HS-27A (cell line): ENCODE data around the gene HNF1A.
"Not testable (repeated sequence)": the region's sequence is repeated elsewhere in the genome, so short reads cannot be mapped to it uniquely, and the experiment has no call there.

ENCODE experiments used
- DNase-seq: peaks from one replicate; pipeline ENCODE4 v3.0.0-alpha.2; 2012; ENCODE audit warnings: low read depth, missing footprints

The HNF1A gene

GRCh38 chr12:121011820-121012219, 33.5 kb downstream of the HNF1A start:
- no peak for DNase-seq

DNA sequence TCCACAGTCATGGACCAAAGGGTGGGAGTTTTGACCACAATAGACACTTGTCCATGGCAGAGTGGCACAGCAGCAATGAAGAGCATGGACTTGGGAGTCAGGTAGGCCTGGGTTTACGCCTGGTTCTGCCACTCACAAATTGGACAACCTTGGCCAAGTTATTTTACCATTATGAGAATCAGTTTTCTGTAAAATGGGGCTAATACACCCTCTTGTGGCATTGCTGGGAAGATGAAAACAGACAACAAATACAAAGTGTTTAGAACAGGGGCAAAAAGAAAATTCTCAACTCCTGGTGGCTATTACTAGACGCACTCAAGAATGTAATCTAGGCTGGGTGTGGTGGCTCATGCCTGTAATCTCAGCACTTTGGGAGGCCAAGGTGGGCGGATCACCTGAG, 35.4 kb downstream of the HNF1A start:
- DNase-seq: no peak

DNA sequence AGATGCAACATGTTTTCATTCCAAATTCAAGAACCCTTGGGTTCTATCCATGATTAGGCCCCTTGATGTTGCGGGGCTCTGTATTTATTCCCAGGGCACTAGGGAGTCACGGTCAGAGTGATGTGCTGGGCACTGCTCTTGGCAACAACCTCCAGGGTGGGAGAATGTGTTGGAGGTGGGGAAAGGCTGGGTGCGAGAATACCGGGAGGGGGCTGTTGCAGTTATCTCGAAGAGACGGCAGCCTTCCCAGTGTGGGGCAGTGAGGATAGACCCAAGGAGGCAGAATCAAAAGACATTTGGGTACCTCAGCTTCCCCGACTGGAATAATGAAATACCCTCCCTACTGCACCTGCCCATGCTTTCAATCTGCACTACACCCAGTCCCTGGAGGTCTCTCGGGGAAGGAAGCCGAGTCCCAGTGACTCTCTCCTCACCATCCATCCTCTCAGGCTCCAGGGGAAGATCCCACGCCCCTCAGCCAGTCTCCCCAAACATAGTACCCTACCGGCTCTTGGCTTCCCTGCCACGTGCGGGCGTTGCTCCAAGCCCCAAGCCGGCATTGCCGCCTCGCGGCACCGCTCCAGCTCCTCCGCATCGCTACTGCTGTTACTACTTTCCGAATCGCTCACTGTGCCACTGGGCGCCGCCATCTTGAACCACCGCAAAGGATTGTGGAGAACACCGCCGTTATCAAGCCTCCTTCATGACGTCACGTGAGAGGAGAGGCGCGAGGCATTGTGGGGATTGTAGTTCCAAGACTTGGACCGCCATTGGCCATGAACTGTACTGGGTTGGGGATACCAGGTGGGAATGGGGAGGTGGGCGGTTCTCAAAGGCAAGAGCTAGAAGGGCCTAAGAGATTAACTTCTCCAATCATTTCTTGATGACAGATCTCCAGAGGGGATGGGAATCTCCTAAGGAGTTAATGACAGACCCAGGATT, 37.8 kb downstream of the HNF1A start, which contains the start of gene C12orf43:
C12orf43 (minus strand) TSS at position 663 of the 942 bp plus-strand sequence; CDS start at position 650, 13 bp downstream.
- peak; percentile 82 for DNase-seq

DNA sequence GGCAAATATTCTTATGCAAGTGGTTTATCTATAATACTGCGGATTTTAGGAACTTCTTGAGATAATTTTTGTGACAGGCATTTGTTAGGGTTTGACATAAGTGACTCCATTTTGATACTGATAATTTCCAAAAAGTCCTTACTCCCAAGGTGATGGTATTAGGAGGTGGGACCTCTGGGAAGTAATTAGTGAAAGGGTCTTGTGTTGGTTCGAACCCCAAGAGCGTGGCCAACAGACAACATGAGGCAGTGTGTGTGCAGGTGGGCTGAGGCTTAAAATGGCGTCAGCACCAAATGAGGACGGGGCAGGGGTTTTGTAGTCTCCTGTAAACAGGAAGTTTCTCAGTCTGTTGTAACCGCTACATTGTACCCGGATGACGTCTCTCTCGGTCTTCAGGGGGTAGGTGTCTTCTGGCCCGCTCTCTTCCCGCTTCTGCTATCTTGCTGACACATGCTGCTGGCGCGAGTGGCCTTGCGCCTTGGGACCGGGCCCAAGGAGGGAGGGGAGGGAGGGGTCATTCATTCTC, 39.7 kb downstream of the HNF1A start:
- DNase-seq: no peak

DNA sequence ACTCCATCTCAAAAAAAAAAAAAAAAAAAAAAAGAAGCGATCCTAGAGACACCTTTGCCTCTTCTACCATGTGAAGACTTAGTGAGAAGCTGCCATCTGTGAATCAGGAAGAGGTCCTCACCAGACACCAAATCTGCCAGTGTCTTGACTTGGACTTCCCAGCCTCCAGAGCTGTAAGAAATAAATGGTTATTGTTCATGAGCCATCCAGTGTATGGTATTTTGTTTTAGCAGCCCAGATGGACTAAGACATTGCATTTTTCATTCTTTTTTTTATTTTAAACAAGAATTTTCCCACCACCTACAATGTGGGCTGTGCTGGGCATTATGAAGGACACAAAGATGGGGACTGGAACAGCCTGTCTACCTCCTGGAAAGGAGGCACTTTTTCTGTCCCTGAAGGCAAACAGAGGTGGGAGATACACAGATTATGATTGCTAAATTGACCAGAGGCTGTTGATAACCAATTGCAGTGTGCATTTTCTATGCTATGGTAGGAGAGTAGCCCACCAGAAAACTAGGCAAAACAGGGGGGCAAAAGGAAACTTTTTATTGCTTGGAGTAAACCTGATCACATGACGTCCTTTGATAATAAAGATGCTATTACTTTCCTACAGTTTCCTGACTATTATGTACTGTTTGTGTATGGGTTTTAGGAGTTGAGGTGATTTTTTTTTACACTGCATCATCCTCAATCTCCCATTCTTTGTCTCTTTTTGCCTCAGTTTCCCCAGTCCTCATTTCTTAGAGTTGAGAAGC, 40.7 kb downstream of the HNF1A start:
- no peak for DNase-seq

DNA sequence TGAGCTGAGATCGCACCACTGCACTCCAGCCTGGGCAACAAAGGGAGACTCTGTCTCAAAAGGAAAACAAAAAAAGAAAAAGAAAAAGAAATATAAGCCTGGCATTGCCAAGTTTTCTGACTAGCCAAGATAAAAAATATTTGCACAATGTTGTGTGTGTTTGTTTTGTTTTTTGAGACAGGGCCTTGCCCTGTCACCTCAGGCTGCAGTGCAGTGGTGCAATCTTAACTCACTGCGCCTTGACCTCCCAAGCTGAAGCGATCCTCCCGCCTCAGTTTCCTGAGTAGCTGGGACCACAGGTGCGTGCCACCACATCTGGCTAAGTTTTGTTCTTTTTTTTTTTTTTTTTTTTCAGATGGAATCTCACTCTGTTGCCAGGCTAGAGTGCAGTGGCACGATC, 43.4 kb downstream of the HNF1A start:
- DNase-seq: no peak

GRCh38 chr12:121022713-121023112, 44.4 kb downstream of the HNF1A start:
- no peak for DNase-seq

DNA sequence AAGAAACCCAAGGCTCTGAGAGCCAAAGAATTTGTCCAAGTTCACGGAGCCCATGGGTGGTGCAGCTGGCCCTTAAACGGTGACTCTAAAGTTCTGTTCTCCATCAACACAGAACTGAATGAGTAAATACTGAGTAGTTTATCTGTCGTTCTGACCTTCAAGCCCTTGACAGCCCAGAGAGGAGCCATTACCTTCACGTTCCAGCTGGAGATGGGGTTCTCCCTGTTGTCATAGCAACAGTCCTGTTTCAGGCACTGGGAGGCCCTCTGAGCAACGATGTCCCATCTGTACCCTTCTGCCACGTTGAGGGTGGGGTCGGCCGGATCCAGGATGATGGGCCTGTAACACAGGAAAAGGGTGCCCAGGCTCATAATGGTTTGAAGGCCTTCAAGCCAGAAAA, 45.5 kb downstream of the HNF1A start:
- no peak for DNase-seq

DNA sequence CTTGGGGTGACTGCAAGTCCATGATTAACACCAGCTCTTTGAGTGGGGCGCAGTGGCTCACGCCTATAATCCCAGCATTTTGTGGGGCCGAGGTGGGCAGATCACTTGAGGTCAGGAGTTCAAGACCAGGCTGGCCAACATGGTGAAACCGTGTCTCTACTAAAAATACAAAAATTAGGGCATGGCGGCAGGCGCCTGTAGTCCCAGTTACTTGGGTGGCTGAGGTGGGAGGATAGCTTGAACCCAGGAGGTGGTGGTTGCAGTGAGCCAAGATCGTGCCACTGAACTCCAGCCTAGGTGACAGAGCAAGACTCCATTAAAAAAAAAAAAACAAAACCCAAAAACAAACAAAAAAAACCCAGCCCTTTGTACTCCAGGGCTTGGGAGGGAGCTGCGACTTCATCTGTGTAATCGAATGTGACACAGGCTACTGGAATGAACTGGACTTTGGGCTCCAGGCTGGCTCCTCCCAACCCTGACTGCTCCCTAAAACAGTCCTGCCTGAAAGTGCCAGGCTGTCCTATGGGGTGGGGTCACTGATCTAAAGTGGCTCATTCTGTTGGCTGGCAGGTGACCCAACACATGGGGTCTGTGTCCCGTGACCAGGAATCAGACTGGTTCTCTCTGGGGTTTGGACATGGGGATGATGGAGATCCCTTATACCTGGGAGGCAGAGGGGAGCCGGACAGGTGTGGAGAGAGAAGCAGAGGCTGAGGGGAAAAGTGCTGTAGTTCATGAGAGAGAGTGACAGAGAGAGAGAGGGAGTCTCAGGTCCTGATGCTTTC, 47.3 kb downstream of the HNF1A start:
- no peak for DNase-seq

GRCh38 chr12:121026274-121027045, 48.1 kb downstream of the HNF1A start:
- no peak for DNase-seq

GRCh38 chr12:121030576-121031212, 52.4 kb downstream of the HNF1A start:
- DNase-seq: no peak

DNA sequence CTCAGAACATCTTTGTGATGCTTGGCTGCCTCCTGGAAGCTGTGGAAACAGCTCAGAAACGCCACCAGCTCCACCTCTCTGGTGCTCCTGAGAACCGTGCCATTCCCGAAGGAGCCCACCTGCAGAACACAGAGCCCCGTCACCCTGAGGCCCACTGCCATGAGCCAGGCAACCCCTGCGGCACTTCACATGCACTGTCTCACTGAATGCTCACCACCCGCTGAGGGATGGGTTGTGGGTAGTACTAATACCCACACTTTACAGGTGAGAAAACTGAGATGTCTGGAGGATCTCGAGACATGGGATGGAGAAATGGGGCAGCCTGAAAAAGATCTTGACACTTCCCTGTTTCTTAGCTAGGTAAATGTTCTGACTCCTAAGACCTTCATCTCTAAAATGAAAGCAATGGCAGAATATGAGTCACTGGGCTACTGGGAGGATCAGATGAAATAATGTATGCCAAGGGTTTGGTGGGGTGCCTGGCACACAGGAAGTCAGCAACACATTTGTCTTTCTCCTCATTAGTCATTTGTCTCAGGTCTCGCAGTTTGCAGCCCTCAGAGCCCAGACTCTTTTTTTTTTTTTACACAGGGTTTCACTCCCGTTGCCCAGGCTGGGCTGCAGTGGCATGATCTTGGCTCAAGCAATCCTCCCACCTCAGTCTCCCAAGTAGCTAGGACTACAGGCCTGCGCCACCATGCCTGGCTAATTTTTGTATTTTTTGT, 55.4 kb downstream of the HNF1A start:
- DNase-seq: peak; percentile 34

DNA sequence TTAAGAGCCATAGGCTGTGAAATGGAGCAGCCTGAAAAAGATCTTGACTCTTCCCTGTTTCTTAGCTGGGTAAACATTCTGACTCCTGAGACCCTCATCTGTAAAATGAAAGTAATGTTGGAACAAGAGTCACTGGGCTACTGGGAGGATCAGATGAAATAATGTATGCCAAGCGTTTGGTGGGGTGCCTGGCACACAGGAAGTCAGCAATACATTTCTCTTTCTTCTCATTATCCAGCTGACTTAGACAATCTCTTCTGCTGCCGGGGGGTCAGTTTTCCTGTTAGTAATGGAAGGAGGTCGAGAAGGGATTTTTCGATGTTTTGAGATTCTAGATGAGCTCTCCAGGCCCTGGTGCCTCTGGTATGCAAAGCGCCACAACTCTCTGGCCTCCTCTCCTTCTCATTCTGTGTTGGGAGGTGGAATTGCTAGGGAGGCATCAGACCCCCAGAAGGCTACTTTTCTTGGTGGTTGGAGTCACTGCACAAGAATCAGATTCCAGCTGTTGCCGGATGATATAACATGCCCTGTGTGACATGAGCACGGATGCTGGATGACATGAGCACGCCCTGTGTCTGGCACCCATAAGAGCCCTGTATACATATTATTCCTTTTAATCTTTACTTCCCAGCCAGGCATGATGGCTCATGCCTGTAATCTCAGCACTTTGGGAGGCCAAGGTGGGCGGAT, 56.4 kb downstream of the HNF1A start:
- DNase-seq: no peak

GRCh38 chr12:121036810-121037326, 58.5 kb downstream of the HNF1A start:
- no peak for DNase-seq

DNA sequence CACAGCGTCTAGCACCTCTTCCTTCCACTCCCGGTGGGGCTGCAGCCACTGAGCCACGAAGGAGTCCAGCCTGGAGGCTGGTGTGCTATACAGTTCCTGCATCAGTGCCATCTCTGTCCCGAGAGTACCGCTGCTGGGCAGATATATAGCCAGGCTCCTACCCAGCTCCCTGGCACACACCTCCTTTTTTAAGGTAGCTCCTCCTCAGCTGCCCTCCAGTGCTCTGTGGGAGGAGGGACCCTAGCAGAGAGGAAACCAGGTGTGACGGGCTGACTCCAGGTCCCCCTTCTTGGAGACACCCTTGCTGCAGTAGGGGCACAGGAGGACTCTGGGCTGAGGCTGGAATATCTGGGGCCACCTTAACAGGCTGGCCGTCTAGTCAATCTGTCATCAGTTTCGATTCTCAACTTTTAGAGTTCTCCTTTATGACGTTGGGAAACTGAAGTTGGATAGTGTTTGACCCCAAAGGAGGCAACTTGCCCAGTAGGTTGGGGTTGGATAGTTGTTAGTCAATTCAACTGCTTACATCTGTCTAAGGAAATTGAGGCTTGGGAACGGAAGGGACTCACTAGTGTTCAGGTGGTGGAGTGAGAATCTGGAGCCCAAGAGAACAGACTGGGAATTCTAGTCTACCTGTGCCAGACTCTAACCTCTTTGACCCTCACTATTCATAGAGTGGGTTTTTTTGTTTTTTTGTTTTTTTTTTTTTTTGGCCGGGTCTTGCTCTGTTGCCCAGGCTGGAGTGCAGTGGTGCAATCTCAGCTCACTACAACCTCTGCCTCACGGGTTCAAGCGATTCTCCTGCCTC, 60.7 kb downstream of the HNF1A start, which contains the start of gene OASL:
OASL (minus strand) TSS at position 386 of the 808 bp plus-strand sequence; CDS start at position 111, 275 bp downstream.
- DNase-seq: no peak

DNA sequence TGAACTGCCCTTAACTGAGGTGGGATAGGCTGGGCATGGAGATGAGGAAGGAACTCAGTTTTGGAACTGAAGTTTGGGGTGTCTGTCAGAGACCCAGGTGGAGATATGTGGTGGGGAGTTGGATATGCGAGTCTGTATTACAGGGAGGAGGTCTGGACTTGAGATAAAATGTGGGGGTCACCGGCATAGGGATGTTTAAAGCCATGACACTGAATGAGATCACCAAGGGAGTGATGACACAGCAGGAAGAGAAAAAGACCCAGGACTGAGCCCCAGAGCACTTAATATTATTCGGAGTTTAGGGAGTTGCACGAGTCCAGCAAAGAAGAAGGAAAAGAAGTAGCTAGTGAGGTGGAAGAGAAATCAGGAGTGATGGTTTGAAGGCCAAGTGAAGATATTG, 64.7 kb downstream of the HNF1A start:
- DNase-seq: no peak

- not testable (repeated sequence) for DNase-seq
Observed at GRCh38 chr12:121047400-121047799, 69.1 kb downstream of the HNF1A start.

DNA sequence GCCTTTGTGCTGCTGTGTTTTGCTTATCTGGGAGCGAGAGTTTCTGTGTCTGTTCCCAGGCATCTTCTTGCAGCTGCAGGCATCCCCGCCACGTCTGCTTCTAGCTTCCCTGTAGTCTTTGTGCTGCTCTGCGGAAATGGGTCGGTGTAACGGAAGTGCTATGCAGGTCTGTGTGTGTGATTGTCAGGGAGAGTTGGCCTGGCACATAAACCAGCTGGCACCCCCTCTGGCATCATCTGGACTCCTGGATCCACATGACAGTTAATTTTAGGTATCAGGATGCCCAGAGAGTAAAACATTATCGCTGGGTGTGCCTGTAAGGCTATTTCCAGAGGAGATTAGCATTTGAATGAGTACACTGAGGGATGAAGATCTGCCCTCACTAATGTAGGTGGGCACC, 70.1 kb downstream of the HNF1A start:
- no peak for DNase-seq
